Upper lobe of left lung (tissue), 4 donors: ENCODE results near the gene SNTA1.

Experiments used
- CTCF ChIP-seq, 6 experiments: fragments of 450-650 bp in 4 of 6; fragments of 200-600 bp in 2 of 6; sonication (generic) in 2 of 6; IDR thresholded peaks; one replicate each; pipeline ENCODE4 v1.5.1; 2016 to 2019; ENCODE audit warnings: antibody characterized with exemption in 6 of 6
- POLR2A ChIP-seq, 4 donors: fragments of 450-650 bp; IDR thresholded peaks; one replicate each; pipeline ENCODE4 v1.5.1; 2016 to 2017; ENCODE audit warnings: antibody characterized with exemption in 4 of 4, mild to moderate bottlenecking in 2 of 4

- TF ChIP-seq CTCF (IDR thresholded peaks at IDR 0.05) (no peak), POLR2A (IDR thresholded peaks at IDR 0.05) (no peak)
Observed at GRCh38 chr20:33450867-33451266, 7.3 kb upstream of the SNTA1 start.
